Neural cell (in vitro differentiated cells): ENCODE data around the gene LRRC14B.

ENCODE experiments used
- MXI1 ChIP-seq: fragments of 450-650 bp; conservative IDR thresholded peaks from 2 replicates; pipeline ENCODE4 v1.6.1; 2014; ENCODE audit warnings: antibody characterized with exemption, mild to moderate bottlenecking; ENCODE audit not compliant: poor library complexity, severe bottlenecking
- TF ChIP-seq, protein P1 (sequence below): fragments of 450-650 bp; IDR thresholded peaks from 2 replicates; pipeline ENCODE4 v1.5.1; 2014; ENCODE audit warnings: antibody characterized with exemption, mild to moderate bottlenecking, moderate library complexity; ENCODE audit not compliant: poor library complexity, severe bottlenecking

DNA sequence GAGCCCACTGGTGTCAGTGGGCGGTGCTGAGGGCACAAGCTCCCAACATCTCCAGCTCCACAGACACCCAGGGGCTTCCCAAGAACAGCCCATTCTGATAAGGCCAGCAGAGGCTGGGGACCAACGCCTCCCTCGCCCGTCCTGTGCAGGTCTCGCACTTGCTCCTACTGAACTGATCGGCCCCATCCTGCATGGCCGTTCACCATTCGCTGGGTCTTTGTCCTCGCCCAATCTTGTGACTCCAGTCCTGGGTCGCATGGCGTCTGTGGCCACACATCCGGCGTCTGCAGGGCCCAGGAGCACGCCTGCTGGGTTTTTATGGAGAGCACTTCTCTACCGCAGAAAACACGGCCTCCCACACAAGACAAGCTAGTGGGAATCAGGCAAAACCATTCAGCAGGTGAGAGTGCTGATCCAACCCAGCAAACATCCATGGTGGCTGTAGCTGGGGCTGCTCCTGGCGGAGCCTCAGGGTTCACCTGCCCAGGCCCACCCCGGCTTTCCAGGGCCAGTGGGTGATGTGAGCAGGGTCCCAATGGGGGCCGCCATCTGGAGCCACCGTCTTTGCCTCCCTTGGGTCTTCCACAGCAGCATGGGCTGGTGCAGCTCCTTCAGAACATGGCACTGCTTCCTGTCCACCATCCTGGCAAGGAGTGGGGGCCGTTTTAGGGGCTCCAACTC is 7.4 kb downstream of the LRRC14B start:
- TF ChIP-seq, protein P1, sequence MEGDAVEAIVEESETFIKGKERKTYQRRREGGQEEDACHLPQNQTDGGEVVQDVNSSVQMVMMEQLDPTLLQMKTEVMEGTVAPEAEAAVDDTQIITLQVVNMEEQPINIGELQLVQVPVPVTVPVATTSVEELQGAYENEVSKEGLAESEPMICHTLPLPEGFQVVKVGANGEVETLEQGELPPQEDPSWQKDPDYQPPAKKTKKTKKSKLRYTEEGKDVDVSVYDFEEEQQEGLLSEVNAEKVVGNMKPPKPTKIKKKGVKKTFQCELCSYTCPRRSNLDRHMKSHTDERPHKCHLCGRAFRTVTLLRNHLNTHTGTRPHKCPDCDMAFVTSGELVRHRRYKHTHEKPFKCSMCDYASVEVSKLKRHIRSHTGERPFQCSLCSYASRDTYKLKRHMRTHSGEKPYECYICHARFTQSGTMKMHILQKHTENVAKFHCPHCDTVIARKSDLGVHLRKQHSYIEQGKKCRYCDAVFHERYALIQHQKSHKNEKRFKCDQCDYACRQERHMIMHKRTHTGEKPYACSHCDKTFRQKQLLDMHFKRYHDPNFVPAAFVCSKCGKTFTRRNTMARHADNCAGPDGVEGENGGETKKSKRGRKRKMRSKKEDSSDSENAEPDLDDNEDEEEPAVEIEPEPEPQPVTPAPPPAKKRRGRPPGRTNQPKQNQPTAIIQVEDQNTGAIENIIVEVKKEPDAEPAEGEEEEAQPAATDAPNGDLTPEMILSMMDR, result no peak
- no peak for TF ChIP-seq MXI1
